Upper lobe of left lung (tissue), 4 donors: ENCODE measurements around the gene FAM187B.
A peak's percentile ranks its signal among the peaks of the same experiment; 100 is the strongest.

ENCODE experiments used
- CTCF ChIP-seq, 6 experiments: fragments of 450-650 bp in 4 of 6; fragments of 200-600 bp in 2 of 6; sonication (generic) in 2 of 6; IDR thresholded peaks; one replicate each; pipeline ENCODE4 v1.5.1; 2016 to 2019; ENCODE audit warnings: antibody characterized with exemption in 6 of 6
- EP300 ChIP-seq, 4 donors: sonication (generic); formaldehyde crosslinking; IDR thresholded peaks; one replicate each; pipeline ENCODE4 v1.5.1; 2017; ENCODE audit warnings: antibody characterized with exemption in 4 of 4, control low read depth in 2 of 4
- POLR2A ChIP-seq, 4 donors: fragments of 450-650 bp; IDR thresholded peaks; one replicate each; pipeline ENCODE4 v1.5.1; 2016 to 2017; ENCODE audit warnings: antibody characterized with exemption in 4 of 4, mild to moderate bottlenecking in 2 of 4

DNA sequence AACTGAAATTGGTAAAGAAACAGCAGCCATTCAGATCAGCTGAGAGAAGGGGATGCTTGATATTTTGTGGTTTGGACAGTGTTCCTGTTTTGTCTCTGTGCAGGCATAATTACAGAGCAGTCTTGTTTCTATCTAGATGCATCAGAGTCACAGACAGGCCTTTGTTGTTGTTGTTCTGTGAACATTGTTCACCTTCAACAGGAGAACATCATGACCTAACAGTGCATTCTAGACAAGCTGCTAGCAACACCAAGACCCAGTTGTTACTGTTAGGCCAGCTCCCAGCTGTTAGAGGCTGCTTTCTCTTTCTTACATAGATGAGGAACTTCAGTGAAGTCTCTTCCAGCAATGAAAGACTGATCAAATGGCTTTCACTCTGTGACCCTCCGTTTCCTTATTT, 11.8 kb upstream of the FAM187B start:
- peak in 1 of 4 donors; percentile 1 for TF ChIP-seq EP300 (IDR thresholded peaks at IDR 0.05)
- no peak for TF ChIP-seq CTCF (IDR thresholded peaks at IDR 0.05)
- TF ChIP-seq POLR2A (IDR thresholded peaks at IDR 0.05), result peak in 1 of 4 donors; percentile 35
